Astrocyte of the spinal cord (primary cell): ENCODE measurements around the gene WFIKKN1.

Source experiments
- DNase-seq: peaks from one replicate; pipeline ENCODE4 v3.0.0; 2011; ENCODE audit warnings: low read depth, low spot score
- H3K4me3 ChIP-seq: 2 replicates; pipeline ENCODE4 v1.5.1; 2011; ENCODE audit warnings: low read depth, mild to moderate bottlenecking, low read length, moderate library complexity
- CTCF ChIP-seq: IDR thresholded peaks from 2 replicates; pipeline ENCODE4 v1.5.1; 2012; ENCODE audit warnings: low read depth, mild to moderate bottlenecking, low read length, inconsistent platforms
- in situ Hi-C: cut with HindIII; loops from 2 replicates; pipeline ENCODE4 v1.10.0; 2017; ENCODE audit warnings: low sequenced_read_pairs

The WFIKKN1 gene

GRCh38 chr16:630815-631405, at the start of gene WFIKKN1:
TSS of gene WFIKKN1 (plus strand) at chr16:630985. CDS start at chr16:631254, 269 bp downstream.
- DNase-seq: no peak
- in situ Hi-C loops: no loop called here
- no peak for TF ChIP-seq CTCF
- H3K4me3 ChIP-seq: no peak within 1 kb of the TSS

- no peak for DNase-seq
- no peak for TF ChIP-seq CTCF
- in situ Hi-C loops: no loop called here
- no peak overlapping the region for H3K4me3 ChIP-seq
These were observed 48.6 kb upstream of the WFIKKN1 start for GRCh38 chr16:582218-582613.

GRCh38 chr16:582614-583331, 48.0 kb upstream of the WFIKKN1 start:
- H3K4me3 ChIP-seq: no peak overlapping the region
- no peak for TF ChIP-seq CTCF
- no peak for DNase-seq
- in situ Hi-C loops: no loop called here

GRCh38 chr16:583470-583814, 47.3 kb upstream of the WFIKKN1 start:
- TF ChIP-seq CTCF: no peak
- in situ Hi-C loops: no loop called here
- DNase-seq: no peak
- H3K4me3 ChIP-seq: no peak overlapping the region

GRCh38 chr16:583815-584591, 46.8 kb upstream of the WFIKKN1 start:
- in situ Hi-C loops: no loop called here
- H3K4me3 ChIP-seq: no peak overlapping the region
- no peak for DNase-seq
- TF ChIP-seq CTCF: no peak

GRCh38 chr16:585351-585750, 45.4 kb upstream of the WFIKKN1 start:
- in situ Hi-C loops: no loop called here
- H3K4me3 ChIP-seq: no peak overlapping the region

More at GRCh38 chr16:585351-585750, 45.4 kb upstream of the WFIKKN1 start:
- DNase-seq: no peak
- TF ChIP-seq CTCF: no peak
